22Rv1 (cell line): ENCODE data around the gene PRKAG3.

Experiments
- H3K27ac ChIP-seq: fragments of 450-650 bp; 2 replicates; pipeline ENCODE4 v1.5.1; 2017
- ZFX ChIP-seq: fragments of 450-650 bp; IDR thresholded peaks from 2 replicates; pipeline ENCODE4 v1.6.1; 2017; ENCODE audit warnings: antibody characterized with exemption, borderline replicate concordance
- TF ChIP-seq, protein P1 (sequence below): fragments of 450-650 bp; IDR thresholded peaks from 2 replicates; pipeline ENCODE4 v1.5.1; 2017; ENCODE audit warnings: mild to moderate bottlenecking

Gene PRKAG3

DNA sequence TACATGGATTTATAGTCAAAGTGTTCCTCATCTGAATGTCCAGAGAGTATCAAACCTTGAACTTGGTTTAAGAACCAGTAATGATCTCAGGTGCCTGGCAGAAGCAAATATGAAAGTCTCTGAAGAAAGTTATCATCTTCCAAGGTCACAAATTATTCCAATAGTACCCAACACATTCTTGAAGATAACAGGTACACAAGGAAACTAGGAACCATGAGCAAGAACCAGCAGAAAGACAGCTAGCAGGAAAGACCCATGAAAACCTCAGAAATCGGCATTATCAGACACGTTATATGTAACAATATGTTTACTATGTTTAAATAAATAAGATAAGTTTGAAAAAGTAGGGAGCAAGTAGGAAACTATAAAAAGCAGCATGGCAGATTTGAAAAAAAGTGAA lies 5.9 kb upstream of the PRKAG3 start:
- H3K27ac ChIP-seq, result no peak overlapping the region
- TF ChIP-seq, protein P1, sequence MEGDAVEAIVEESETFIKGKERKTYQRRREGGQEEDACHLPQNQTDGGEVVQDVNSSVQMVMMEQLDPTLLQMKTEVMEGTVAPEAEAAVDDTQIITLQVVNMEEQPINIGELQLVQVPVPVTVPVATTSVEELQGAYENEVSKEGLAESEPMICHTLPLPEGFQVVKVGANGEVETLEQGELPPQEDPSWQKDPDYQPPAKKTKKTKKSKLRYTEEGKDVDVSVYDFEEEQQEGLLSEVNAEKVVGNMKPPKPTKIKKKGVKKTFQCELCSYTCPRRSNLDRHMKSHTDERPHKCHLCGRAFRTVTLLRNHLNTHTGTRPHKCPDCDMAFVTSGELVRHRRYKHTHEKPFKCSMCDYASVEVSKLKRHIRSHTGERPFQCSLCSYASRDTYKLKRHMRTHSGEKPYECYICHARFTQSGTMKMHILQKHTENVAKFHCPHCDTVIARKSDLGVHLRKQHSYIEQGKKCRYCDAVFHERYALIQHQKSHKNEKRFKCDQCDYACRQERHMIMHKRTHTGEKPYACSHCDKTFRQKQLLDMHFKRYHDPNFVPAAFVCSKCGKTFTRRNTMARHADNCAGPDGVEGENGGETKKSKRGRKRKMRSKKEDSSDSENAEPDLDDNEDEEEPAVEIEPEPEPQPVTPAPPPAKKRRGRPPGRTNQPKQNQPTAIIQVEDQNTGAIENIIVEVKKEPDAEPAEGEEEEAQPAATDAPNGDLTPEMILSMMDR, result no peak
- no peak for TF ChIP-seq ZFX

DNA sequence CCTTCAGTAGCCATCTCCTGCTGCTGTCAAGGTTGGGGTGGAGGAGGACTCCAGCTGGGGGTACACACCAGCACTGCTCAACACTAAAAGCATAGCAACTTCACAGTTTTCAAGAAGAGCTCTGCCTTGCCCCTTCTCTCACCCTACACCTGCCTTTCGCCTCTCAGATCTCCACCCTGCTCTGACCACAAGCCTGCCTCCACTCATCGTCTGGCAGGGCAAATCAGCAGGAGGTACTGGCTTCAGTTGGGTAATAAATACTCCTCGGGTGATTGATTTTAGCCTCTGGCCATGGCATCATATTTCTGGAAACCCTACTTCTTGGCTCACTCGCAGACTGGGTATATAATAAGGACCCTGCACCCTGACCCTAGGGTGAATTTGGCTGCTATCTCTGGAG lies 3.1 kb upstream of the PRKAG3 start:
- TF ChIP-seq, protein P1, result no peak
- TF ChIP-seq ZFX, result no peak
- no peak overlapping the region for H3K27ac ChIP-seq

DNA sequence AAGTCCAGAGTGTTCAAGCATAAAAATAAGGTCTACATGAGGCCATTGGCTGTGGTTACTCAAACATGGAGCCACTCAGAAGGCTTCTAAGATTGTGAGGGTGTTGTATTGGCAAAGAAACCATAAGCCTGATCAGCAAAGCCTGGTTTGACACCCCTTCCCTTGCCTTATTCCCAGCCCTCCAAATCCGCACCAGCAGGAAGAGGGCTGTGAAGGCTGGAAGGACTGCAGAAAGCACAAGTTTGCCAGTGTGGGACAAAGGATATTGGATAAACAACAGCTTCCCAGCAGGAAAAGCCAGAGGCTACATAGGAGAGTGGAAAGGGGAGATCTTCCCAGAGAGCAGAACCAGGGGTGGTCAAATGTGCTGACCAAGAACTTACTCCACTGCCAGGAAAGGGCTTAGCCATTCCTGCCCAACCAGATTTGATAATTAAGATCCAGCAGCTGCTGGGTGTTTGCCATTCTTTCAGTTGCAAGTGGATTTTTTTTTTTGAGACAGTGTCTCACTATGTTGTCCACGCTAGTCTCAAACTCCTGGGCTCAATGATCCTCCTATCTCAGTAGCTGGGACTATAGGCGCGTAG lies 1.5 kb upstream of the PRKAG3 start:
- no peak overlapping the region for H3K27ac ChIP-seq
- no peak for TF ChIP-seq ZFX
- TF ChIP-seq, protein P1, result no peak

DNA sequence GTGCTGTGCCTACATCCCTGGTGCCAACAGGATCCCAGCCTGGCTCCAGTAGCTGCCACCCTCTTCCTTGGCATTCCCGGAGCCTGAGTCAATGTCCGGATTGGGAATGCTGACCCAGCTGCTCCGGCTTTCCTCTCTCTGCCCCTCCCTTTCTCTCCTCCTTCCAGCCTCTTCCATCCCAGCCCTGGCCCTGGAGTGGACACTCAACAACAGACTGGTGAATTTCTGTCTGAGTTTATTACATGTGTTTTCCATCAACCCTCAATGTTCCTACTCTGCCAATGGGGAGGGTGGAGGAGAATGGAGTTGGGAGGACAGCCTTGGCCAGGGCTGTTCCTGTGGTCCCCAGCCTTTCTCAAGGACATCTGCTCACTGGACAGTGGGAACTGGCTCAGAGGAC lies 917 bp upstream of the PRKAG3 start:
- TF ChIP-seq, protein P1, result no peak
- TF ChIP-seq ZFX, result no peak
- H3K27ac ChIP-seq, result no peak overlapping the region

DNA sequence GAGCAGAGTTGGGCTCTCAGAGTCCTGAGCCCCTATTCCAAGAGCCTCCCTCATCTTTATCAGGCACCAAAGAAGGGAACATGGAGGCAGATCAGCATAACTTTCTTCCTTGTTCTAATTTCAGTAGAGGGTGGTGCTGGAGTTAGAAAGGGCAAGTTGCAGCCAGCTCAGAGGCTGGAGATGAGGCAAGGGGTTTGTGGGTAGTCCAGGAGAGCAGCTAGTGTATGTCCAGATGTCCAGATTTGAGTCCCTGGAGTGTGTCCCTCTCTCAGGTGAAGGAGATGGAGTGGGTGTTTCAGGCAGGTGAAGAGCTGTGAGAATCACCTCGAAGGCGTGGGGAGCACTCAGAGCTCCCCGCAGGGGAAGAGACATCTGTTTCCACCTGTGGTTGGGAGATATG lies 478 bp upstream of the PRKAG3 start:
- TF ChIP-seq, protein P1, result no peak
- TF ChIP-seq ZFX, result no peak
- no peak overlapping the region for H3K27ac ChIP-seq

DNA sequence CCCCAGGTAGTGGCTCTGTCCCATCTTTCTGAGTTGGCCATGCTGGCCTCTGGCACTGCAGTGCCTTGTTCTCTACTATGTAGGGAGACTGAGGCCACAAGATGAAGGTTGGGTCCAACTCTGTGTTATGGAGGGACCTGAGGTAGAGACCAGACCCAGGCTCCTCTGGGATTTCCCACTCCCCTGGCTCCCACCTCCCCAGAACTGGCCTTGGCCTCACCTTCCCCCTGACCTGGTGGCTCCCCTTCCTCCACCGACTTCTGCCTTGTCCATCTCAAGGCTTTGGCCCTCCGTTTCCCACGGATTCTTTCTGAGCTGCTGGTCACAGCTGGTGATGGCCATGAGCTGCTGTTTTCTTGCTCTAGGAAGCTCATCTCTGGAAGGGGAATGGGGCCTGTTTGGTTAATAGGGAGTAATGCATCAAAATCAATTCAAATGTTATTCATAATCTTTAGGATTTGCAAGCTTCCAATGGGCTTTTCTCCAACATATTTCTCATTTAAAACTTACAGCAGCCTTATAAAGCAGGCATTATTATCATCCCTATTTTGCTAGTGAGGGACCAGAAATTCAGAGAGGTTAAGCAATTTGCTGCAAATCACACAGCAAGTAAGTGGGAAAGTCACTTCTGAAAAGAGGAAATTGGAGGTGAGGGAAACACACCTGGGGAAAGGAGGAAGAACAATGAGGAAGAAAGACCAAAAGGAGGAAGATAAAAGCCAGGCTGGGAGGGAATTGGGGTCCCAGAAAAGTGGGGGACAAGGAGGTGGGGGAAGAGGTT lies 887 bp downstream of the PRKAG3 start:
- H3K27ac ChIP-seq, result no peak overlapping the region
- TF ChIP-seq, protein P1, result no peak
- no peak for TF ChIP-seq ZFX

DNA sequence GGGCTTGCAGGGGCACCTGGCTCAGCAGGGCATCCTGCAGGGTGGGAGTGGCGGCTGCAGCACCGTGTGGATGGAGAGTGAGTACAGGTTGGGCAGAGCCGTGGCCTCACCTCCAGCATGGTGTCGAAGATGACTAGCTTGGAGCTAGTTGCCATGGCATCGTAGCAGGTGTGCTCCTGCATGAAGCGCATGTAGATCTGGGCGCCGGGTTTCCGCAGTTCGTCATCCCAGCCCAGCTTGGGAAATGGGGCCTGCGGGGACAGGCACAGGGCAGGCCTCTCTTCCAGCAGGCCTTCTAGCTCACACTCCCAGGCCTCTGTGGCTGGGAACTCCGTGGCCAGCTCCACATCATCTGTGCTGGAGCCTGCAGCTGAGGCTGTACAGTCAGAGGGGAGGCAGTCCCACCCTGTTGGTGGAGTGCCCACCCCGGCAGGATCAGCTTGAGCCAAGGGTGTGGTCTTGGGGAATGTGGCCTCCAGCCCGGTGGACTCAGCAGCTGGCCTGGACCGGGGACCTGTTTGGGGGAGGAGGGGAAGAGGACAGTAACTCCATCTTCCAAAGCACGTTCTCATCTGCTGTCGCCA lies 1.6 kb downstream of the PRKAG3 start:
- no peak overlapping the region for H3K27ac ChIP-seq
- no peak for TF ChIP-seq ZFX
- TF ChIP-seq, protein P1, result no peak
